BE2C (cell line): ENCODE results near the gene ENO2.

Source experiments
- DNase-seq: peaks from one replicate; pipeline ENCODE4 v3.0.0-alpha.2; 2020
- H3K27me3 ChIP-seq: fragments of 250-450 bp; sonication (Bioruptor Pico); 2 replicates; pipeline ENCODE4 v1.5.1; 2020; ENCODE audit warnings: mild to moderate bottlenecking
- H3K36me3 ChIP-seq: fragments of 250-450 bp; sonication (Bioruptor Pico); 2 replicates; pipeline ENCODE4 v1.5.1; 2020; ENCODE audit warnings: mild to moderate bottlenecking
- H3K4me1 ChIP-seq: fragments of 250-450 bp; sonication (Bioruptor Pico); 2 replicates; pipeline ENCODE4 v1.5.1; 2020
- H3K4me3 ChIP-seq: 2 replicates; pipeline ENCODE4 v1.5.1; 2011; ENCODE audit warnings: low read depth, low read length
- H3K9me3 ChIP-seq: fragments of 250-450 bp; sonication (Bioruptor Pico); 2 replicates; pipeline ENCODE4 v1.5.1; 2020
- TF ChIP-seq, protein P1 (sequence below): IDR thresholded peaks from 2 replicates; pipeline ENCODE4 v1.5.1; 2012; ENCODE audit warnings: mild to moderate bottlenecking, low read depth, low read length

Gene ENO2

DNA sequence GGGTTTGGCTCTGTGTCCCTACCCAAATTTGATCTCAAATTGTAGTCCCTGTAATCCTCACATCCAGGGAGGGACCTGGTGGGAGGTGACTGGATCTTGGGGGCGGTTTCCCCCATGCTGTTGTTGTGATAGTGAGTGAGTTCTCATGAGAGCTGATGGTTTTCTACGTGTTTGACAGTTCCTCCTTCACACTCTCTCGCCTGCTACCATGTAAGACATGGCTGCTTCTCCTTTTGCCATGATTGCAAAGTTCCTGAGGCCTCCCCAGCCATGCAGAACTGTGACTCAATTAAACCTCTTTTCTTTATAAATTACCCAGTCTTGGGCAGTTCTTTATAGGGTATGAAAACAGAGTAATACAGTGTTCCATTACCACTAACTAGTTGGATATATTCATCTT lies 20.1 kb upstream of the ENO2 start:
- TF ChIP-seq, protein P1, sequence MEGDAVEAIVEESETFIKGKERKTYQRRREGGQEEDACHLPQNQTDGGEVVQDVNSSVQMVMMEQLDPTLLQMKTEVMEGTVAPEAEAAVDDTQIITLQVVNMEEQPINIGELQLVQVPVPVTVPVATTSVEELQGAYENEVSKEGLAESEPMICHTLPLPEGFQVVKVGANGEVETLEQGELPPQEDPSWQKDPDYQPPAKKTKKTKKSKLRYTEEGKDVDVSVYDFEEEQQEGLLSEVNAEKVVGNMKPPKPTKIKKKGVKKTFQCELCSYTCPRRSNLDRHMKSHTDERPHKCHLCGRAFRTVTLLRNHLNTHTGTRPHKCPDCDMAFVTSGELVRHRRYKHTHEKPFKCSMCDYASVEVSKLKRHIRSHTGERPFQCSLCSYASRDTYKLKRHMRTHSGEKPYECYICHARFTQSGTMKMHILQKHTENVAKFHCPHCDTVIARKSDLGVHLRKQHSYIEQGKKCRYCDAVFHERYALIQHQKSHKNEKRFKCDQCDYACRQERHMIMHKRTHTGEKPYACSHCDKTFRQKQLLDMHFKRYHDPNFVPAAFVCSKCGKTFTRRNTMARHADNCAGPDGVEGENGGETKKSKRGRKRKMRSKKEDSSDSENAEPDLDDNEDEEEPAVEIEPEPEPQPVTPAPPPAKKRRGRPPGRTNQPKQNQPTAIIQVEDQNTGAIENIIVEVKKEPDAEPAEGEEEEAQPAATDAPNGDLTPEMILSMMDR: no peak
- H3K4me3 ChIP-seq: no peak overlapping the region
- no peak for DNase-seq
- no peaks in the 10 kb centered on the region for H3K9me3 ChIP-seq
- H3K27me3 ChIP-seq: no peaks in the 10 kb centered on the region
- peaks cover 3% of the 10 kb centered on the region for H3K4me1 ChIP-seq
- H3K36me3 ChIP-seq: no peaks in the 10 kb centered on the region

DNA sequence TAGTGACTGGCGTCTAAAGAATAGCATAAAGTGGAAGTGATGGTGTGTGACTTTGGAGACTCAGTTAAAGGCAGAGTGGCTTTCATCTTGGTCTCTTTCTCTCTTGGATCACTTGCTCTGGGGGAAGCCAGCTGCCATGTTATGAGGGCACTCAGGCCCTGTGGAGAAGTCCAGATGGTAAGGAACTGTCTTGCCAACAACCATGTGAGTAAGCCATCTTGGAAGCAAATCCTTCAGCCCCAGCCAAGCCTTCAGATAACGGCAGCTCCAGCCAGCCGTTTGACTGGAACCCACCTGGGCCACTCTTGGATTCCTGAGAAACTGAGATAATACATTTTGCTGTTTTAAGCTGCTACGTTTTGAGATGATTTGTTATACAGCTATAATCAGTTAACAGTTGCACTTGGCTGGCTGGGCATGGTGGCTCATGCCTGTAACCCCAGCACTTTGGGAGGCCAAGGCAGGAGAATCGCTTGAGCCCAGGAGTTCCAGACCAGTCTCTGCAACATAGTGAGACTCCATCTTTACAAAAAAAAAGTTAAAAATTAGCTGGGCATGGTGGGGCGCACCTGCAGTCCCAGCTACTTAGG lies 17.4 kb upstream of the ENO2 start:
- Histone ChIP-seq H3K36me3 (no peaks in the 10 kb centered on the region), H3K9me3 (no peaks in the 10 kb centered on the region), H3K4me1 (no peaks in the 10 kb centered on the region), H3K27me3 (no peaks in the 10 kb centered on the region), H3K4me3 (no peak overlapping the region)
- TF ChIP-seq, protein P1: no peak
- DNase-seq: no peak

DNA sequence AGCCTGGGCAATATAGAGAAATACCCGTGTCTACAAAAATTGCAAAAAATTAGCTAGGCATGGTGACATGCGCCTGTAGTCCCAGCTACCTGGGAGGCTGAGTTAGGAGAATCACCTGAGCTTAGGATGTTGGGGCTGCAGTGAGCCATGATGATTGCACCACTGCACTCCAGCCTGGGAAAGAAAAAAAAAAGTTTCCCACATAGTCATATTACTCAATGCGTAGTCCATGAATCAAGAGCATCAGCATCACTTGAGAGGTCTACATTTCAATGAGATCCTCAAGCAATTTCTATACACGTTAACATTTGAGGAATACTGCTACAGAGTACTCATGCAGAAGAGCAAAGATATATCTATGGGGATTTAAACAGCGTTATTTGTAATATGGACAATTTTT lies 15.0 kb upstream of the ENO2 start:
- no peak for DNase-seq
- H3K27me3 ChIP-seq: no peaks in the 10 kb centered on the region
- no peak overlapping the region for H3K4me3 ChIP-seq
- TF ChIP-seq, protein P1: no peak
- H3K36me3 ChIP-seq: no peaks in the 10 kb centered on the region
- H3K4me1 ChIP-seq: peaks cover 7% of the 10 kb centered on the region
- no peaks in the 10 kb centered on the region for H3K9me3 ChIP-seq

DNA sequence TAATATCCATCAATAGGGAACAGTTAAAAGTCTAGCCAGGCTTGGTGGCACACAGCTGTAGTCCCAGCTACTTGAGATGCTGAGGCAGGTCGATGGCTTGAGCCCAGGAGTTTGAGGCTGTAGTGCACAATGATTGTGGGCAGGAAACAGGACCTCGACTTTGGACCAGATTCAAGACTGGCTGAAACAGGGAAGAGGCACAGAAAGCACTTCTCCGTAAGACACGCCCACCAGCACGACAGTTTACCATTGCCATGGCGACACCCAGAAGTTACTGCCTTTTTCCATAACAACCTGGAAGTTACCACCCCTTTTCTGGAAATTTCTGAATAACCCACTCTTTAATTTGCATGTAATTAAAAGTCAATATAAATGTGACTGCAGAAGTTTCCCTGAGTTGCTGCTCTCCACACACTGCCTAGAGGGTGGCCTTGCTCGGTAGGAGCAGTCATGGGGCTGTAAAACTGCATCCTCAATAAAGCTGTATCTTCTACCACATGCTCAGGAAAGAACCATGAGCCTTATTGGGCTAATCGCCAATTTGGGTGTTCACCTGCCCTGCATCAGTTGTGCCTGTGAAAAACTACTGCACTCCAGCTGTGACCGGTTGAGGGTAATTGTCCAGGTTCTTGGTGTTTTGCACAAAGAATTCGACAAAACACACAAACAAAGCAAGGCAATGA lies 14.4 kb upstream of the ENO2 start:
- peaks cover 7% of the 10 kb centered on the region for H3K4me1 ChIP-seq
- H3K36me3 ChIP-seq: no peaks in the 10 kb centered on the region
- TF ChIP-seq, protein P1: no peak
- no peak for DNase-seq
- no peaks in the 10 kb centered on the region for H3K9me3 ChIP-seq
- H3K27me3 ChIP-seq: no peaks in the 10 kb centered on the region
- H3K4me3 ChIP-seq: no peak overlapping the region

DNA sequence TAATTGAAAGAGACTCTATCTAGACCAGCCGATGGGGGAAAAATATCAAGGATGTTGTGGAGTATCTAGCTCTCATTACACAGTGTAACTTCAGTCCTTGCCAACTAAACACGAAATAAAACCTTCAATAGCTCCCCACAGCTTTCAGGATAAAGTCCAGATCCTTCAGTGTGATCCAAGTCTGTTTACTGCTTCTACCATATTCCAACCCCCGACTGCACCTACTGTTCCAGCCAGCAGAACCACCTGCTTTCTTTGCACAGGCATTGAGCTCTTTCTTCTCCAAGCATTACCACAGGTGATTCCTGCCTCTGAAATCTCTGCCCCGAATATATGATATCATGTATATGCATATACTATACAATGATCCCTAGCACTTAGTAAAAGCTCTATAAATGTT lies 11.9 kb upstream of the ENO2 start:
- H3K4me3 ChIP-seq: no peak overlapping the region
- no peak for DNase-seq
- H3K36me3 ChIP-seq: no peaks in the 10 kb centered on the region
- no peaks in the 10 kb centered on the region for H3K27me3 ChIP-seq
- no peaks in the 10 kb centered on the region for H3K9me3 ChIP-seq
- peaks cover 7% of the 10 kb centered on the region for H3K4me1 ChIP-seq
- TF ChIP-seq, protein P1: no peak

DNA sequence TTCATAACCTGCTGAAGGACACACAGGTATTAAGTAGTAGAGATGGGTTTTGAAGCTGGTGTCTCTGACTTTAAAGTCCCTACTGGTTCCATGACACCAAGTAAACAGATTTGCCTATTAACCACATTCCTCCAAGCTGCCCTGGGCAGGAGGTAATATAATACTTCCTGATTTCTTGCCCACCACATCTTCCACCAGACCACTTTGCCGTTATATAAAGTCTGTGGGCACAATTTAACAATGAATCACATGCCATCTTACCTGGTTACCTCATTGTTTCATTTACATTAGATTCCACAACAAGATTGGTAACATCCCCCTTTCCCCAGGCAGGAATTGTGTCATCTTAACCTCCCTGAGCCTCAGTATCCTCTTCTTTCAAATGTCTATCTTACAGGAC lies 10.7 kb upstream of the ENO2 start:
- DNase-seq: no peak
- no peaks in the 10 kb centered on the region for H3K36me3 ChIP-seq
- H3K4me3 ChIP-seq: no peak overlapping the region
- no peaks in the 10 kb centered on the region for H3K27me3 ChIP-seq
- peaks cover 7% of the 10 kb centered on the region for H3K4me1 ChIP-seq
- TF ChIP-seq, protein P1: no peak
- H3K9me3 ChIP-seq: no peaks in the 10 kb centered on the region
